ENCODE measurements around the gene BRIP1.

- TF ChIP-seq REST (IDR thresholded peaks at IDR 0.05; ENCODE audit: unreplicated experiment) (no peak), CTCF (conservative IDR thresholded peaks at IDR 0.05; ENCODE audit: low read depth in 2 of 2) (no peak), STAT1 (IDR thresholded peaks at IDR 0.05; ENCODE audit: unreplicated experiment) (no peak)
Observed at GRCh38 chr17:61828694-61829093, 34.6 kb downstream of the BRIP1 start.

Data from GM23338 (cell line).